ENCODE data around the gene RAVER2.

RAVER2 gene

GRCh38 chr1:64846573-64847430 lies 101.9 kb downstream of the RAVER2 start:
- no peak for DNase-seq (ENCODE audit: low read depth)

DNA sequence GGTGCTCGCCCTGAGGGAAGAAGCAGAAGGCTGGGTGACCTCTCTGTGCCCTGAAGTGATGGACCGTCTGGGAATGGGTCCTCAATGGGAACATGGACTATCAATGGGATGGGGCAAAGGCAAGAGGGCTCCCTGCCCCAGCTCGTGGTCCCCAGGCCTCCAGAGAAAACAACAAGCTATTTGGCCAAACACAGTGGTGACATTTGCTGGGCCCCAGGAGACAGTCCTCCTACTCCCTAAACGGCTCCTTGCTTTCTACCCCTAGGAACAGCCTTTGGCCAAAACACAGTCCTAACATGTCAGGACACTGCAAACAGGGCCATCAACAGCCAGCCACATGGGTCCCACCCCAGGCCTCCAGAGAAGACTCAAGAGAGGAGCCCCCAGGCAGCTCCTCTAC lies 102.8 kb downstream of the RAVER2 start:
- DNase-seq (ENCODE audit: low read depth) = no peak

DNA sequence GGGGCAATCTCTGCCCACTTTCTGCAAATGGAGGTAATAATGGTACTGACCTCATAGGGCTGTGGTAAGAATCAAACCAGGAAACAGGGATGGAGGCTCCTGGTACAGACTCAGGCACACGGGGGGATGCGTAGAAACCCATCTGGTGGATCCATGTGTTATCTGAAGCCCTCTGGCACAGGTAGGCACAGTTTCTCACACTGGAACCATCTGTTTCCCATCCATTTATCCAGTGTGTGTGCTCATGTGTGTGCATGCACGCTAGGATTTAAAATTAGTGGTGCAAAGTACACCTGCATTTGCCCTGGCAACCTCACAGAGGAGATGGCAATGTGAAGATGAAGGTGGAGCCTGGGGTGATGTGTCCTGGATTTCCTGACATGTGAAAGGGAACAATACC lies 103.3 kb downstream of the RAVER2 start:
- DNase-seq (ENCODE audit: low read depth) = no peak

DNA sequence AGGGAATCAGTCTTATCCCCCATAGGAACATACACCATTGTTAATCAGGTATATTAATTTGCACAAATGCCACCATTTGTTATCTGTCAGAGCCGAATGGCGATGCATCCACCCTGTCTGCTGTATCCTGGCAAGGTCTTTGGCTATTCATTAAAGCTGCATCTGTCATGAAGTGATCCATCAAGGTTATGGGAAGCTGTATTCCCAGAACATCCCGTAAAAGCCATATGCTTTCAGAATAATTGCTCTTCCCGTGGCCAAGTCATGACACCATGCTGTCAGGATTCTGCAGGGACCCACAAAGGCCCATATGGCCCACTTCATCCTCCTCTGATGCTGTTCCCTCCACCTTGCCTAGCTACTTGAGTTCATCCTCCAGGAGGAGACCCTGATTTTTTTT lies 103.9 kb downstream of the RAVER2 start:
- DNase-seq (ENCODE audit: low read depth) = no peak

GRCh38 chr1:64849942-64850341 lies 105.1 kb downstream of the RAVER2 start:
- DNase-seq (ENCODE audit: low read depth) = no peak

DNA sequence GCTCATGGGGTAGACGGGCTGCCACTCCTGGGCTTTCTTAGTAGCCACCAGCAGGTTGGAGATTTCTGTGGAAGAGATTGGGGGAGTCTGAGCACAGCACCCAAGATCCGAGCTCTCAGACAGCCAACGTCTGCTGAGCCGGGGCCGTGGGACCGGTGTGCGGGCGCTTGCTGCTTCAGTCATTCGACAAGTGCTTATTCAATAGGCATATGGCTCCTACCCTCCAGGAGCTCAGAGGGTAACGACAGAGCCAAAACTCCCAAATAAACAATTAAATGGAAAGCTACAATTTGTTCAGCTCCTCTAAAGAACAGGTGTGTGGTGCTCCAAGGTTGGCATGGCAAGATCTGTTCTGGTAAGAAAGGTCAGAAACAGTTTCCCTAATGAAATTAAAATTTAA lies 106.0 kb downstream of the RAVER2 start:
- no peak for DNase-seq (ENCODE audit: low read depth)

GRCh38 chr1:64851664-64852063 lies 106.8 kb downstream of the RAVER2 start:
- no peak for DNase-seq (ENCODE audit: low read depth)

DNA sequence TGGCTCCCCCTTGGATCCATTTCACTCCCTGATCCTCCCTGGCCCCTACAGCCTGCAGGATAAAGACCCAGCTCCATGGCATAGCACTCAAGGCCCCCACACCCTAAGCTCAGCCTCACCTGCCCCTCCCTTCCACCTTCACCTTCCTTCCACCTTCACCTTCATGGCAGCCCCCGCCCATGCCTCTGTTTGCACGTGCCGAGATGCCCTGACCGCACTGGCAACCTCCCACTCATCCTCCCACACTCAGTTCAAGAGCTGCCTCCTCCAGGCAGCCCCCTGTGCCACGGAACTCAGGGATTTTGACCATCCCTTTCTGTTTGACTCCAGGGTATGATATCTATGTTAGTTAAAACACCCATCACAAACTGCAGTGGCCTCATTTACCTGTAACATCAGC lies 109.8 kb downstream of the RAVER2 start:
- DNase-seq (ENCODE audit: low read depth) = no peak

DNA sequence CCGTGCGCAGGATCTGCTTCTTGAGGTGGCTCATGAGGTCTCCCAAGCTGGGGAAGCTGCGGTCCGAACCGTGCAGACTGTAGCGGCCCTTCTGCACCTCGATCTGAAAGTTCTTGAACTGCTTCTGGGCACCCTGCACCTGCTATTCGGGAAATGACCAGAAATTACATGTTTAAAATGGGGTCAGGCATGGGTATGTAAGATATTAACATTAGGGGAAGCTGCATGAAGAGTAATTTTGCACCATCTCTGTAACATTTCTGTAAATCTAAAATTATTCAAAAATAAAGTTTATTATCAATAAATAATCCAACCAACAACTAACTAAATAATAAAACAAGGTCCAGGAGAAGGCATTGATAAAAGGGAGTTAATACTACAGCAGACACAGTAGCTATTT lies 110.7 kb downstream of the RAVER2 start:
- DNase-seq (ENCODE audit: low read depth) = no peak

GRCh38 chr1:64856553-64856952 lies 111.7 kb downstream of the RAVER2 start:
- no peak for DNase-seq (ENCODE audit: low read depth)

DNA sequence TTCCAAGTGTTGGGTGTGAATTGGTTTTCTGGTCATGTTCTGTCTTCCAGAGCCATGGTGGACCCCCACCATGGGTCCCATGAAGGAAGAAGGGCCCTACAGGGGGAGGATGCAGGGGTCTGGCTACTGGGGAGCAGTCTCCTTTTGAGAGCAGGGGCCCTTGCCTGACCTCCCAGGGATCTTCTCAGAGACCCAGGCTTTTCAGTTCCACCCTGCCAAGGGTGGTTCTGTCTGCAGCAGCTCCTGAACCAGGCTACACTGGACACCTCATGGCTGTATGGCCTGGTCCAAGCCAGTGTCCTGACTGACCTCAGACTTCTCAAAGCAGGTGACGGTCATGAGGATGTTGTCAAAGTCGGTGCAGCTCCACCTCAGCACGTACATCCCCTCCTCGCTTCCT lies 112.5 kb downstream of the RAVER2 start:
- DNase-seq (ENCODE audit: low read depth) = no peak

GRCh38 chr1:64861611-64862010 lies 116.7 kb downstream of the RAVER2 start:
- DNase-seq (ENCODE audit: low read depth) = no peak

DNA sequence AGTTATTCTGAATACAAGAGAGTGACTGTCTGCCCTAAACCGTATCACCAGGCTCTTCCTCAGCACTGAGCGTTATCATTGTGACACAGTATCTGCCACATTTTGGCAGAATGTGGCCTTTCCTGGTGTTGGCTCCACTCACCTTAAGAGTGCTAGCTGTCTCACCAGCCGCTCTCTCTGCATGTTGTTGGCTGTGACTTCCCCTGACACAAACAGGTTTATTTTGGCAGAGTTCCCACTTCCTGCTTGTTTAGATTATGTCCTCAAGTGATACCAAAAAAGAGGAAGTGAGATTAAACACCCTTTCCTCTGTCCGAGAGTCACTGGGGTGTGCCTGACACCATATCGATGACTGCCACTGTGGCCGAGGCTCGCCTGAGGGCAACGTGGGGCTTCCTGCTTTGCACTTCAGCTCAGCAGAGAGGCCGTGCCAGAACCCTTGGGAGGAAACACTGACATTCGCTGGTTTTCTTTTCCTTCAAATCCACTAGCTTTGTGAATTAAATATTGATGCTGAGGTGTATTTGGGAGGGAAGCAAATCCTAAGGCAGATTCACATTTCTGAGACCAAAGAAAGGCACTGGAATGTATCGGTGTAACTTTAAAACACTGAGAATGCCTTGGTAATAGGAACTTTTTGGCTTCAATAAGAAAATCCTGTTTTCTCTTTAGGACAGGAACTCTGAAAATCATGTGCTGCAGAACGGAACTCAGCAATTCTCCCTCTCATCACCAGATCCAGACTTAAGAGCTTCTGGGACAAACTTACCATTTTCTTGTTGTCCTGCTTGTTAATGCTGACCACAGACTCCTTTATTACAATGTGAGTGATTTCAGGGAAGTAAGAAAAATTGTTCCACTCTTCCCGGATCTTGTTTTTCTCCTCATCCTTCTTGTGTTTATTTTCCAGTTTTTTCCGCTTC lies 119.4 kb downstream of the RAVER2 start:
- no peak for DNase-seq (ENCODE audit: low read depth)

- DNase-seq (ENCODE audit: low read depth) = no peak
Observed at GRCh38 chr1:64865105-64865757, 120.4 kb downstream of the RAVER2 start.

- DNase-seq (ENCODE audit: low read depth) = no peak
Observed at GRCh38 chr1:64866689-64867088, 121.8 kb downstream of the RAVER2 start.

GRCh38 chr1:64867266-64867665 lies 122.4 kb downstream of the RAVER2 start:
- DNase-seq (ENCODE audit: low read depth) = no peak

- DNase-seq (ENCODE audit: low read depth) = no peak
Observed at GRCh38 chr1:64871256-64871655, 126.4 kb downstream of the RAVER2 start.

GRCh38 chr1:64872067-64872466 lies 127.2 kb downstream of the RAVER2 start:
- no peak for DNase-seq (ENCODE audit: low read depth)

DNA sequence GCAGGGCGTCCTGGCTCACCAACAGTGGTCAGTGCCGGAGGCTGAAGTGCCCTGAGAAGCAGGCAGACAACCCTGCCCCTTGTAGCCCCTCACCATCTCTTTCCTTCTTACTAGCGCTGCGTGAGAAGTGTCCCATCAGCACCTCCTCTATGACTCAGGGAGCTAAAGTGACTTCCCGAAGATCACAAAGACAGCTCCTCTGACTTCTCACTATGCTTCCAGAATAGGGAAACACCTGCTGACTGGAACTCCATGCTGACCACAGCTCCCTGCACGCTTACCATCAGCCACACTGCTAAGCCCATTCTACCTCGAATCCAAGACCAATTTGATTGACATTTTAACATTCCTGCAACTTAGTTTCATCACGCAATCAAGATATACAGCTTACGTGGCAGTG lies 128.7 kb downstream of the RAVER2 start:
- DNase-seq (ENCODE audit: low read depth) = no peak

DNA sequence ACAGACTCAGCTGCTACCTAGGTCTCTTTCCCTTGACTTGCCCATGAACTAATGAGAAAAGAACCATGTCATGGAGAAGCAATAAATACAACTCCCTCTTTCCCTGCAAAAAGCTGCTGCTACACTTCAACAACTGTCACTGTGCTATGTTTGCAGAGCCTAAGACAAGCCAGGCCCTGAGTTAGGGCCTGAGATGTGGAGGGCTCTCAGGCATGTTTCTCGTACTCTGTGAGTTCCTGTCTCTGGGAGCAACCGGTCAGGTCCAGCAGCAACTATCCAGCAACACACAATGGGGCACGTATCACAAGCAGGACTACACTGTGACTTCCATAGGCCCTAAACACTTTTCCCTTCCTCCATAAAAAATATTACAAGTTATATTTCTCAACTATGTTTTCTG lies 129.8 kb downstream of the RAVER2 start:
- no peak for DNase-seq (ENCODE audit: low read depth)

GRCh38 chr1:64875101-64875500 lies 130.2 kb downstream of the RAVER2 start:
- DNase-seq (ENCODE audit: low read depth) = no peak

GRCh38 chr1:64875606-64876005 lies 130.7 kb downstream of the RAVER2 start:
- DNase-seq (ENCODE audit: low read depth) = no peak

GRCh38 chr1:64877151-64877550 lies 132.3 kb downstream of the RAVER2 start:
- DNase-seq (ENCODE audit: low read depth) = no peak
